DMS 273 treated with DMSO at 0.1 percent for 48 hours (cell line): ENCODE results near the gene CCDC124.
"Not testable (repeated sequence)": the region's sequence is repeated elsewhere in the genome, so short reads cannot be mapped to it uniquely, and the experiment has no call there.

ENCODE experiments used
- DNase-seq: peaks from one replicate; lab custom pipeline; 2025; lab: John Stamatoyannopoulos, UW

CCDC124 gene, protein sequence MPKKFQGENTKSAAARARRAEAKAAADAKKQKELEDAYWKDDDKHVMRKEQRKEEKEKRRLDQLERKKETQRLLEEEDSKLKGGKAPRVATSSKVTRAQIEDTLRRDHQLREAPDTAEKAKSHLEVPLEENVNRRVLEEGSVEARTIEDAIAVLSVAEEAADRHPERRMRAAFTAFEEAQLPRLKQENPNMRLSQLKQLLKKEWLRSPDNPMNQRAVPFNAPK

DNA sequence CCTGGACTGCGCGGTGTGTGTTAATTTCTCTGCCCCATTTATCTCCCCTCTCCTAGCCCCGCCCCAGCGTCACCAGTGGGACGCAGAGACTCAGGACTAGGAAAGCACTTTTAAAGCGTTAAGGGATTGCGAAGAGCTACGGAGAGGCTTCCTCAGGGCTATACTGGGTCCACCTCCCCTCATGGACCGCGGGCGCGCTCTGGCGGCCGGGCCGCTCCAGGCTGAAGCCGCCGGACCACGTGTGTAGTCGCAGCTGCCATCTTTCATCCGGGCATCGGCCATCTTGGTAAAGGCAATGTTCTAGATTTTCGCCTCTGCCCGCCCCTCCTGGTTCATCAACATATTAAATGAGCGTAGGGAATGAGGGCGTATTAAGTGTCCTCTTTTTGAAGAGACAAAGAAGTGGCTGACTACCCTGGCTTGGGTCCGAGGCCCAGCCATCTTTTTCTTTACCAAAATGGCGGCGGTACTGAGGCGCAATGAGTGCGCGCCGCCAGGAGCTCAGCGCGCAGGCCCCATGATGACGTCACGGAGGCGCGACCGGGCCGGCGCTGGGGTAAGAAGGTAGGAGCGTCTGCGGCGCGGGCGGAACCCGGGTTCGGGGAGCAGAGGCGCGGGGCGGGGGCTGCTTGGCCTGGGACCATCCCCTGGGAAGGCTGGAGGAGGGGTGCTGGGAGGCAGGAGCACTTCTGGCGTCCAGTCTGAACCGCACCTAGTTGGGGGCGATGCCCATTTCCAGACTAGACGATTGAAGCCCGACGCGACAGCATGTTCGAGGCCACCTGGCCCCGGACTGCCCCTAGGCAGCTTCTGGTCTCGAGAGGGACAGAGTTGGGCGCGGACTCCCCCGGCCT, at the start of gene CCDC124:
Gene CCDC124, plus strand, starts transcription at position 531 of the 854 bp plus-strand sequence. CDS start 3,406 bp downstream, outside the sequence.
- peak; percentile 89 for DNase-seq

DNA sequence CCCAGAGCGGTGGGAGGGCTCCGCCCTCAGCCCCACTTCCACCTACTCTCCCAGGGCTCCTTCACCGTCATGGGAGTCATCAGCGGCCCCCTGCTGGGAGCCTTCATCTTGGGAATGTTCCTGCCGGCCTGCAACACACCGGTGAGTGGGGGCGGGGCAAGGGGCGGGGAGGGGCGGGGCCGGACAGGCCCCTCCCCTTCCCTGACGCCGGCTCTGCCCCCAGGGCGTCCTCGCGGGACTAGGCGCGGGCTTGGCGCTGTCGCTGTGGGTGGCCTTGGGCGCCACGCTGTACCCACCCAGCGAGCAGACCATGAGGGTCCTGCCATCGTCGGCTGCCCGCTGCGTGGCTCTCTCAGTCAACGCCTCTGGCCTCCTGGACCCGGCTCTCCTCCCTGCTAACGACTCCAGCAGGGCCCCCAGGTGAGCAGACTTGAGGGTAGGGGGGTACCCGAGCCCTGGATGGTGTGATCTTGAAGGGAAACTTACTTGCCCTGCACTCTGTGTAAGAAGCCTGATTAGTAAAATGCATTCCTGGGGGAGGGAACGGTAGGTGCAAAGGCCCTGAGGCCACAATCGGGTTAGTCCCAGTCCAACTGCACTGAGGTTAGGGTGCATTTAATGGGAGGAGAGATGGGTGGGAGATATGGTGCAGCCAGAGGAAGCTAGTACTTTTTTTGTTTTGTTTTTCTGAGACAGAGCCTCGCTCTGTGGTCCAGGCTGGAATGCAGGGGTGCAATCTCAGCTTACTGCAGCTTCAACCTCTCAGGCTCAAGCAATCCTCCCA, 49.0 kb upstream of the CCDC124 start:
- no peak for DNase-seq

DNA sequence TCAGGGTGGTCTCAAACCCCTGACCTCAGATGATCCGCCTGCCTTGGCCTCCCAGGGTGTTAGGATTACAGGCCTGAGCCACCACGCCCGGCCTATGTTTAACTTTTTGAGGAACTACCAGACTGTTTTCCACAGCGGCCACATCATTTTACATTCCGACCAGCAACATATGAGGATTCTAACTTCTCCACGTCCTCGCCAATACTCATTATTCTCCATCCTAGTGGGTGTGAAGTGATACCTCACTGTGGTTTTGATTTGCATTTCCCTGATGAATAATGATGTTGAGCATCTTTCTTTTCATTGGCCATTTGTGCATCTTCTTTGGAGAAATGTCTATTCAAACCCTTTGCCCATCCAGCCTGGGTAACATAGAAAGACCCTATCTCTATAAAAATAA, 46.3 kb upstream of the CCDC124 start:
- no peak for DNase-seq

DNA sequence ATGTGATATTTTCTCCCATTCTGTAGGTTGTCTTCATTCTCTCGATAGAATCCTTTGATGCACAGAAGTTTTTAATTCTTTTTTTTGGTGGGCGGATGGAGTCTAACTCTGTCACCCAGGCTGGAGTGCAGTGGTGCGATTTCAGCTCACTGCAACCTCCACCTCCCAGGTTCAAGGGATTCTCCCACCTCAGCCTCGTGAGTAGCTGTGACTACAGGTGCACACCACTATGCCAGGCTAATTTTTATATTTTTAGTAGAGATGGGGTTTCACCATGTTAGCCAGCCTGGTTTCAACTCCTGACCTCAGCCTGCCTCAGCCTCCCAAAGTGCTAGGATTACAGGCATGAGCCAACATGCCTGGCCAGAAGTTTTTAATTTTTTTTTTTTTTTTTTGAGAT, 45.6 kb upstream of the CCDC124 start:
- not testable (repeated sequence) for DNase-seq

DNA sequence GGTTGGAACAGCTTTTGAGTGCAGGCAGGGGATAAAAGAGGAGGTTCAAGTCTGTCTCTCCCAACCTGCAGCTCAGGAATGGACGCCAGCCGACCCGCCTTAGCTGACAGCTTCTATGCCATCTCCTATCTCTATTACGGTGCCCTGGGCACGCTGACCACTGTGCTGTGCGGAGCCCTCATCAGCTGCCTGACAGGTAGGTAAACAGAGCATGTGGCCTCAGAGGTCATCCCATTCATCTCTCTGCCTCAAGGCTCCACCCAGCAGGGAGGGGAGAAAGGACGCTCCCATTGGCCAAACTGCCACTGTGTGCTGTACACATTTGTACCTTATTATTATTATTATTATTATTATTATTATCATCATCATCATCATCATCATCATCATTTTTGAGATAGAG, 44.6 kb upstream of the CCDC124 start:
- no peak for DNase-seq

DNA sequence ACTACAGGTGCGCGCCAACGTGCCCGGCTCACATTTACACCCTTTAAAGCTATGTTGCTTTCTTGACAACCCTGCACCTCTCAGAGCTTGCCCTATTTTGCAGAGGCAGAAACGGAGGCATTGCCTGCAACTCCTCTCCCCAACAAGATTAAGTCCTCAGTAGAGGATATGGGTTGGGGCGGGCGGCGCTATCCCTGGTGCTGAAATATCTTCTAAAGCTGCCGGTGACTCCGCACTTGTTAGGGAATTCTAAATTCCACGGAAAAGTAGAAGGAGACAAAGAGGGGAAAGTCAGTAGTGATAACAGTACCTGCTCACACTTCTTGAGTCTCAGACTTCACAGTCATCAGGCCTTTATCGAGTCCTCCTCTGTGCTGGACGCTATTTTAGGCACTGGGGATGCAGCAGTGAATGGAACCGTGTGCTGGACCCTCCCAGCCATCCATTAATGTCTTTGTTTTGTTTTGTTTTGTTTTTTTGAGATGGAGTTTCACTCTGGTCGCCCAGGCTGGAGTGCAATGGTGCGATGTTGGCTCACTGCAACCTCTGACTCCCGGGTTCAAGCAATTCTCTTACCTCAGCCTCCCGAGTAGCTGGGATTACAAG, 43.1 kb upstream of the CCDC124 start:
- no peak for DNase-seq

DNA sequence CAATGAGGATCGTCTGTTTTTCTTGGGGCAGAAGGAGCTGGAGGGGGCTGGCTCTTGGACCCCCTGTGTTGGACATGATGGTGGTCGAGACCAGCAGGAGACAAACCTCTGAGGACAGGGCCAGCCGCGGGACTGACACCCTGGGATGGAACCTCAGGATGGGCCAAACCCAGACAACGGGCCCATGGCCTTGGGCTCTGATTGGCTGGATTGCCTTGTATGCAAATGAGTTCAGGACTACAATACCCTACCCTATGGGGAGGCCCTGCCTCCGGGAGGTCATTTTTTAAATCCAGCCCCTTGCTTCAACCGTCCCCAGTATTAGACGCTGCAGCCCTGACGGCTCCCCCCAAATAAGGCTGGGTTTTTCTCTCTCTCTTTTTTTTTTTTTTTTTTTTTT, 39.0 kb upstream of the CCDC124 start:
- DNase-seq = no peak

DNA sequence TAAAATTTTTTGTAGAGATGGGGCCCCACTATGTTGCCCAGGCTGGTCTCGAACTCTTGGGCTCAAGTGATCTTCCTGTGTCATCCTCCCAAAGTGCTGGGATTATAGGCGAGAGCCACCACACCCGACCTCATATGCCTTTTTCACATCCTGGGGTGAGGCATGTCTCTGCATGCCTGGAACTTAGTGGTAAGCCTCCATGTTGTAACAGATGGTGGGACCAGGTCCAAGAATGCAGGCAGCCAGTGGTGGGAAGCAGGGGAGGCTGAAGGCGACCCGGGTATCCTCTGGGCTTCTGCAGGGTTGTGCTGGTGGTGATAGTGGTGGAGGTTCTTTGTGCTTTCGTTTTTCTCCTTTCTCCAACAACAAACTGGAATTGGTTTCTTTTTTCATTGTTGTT, 30.1 kb upstream of the CCDC124 start:
- DNase-seq = peak; percentile 92

DNA sequence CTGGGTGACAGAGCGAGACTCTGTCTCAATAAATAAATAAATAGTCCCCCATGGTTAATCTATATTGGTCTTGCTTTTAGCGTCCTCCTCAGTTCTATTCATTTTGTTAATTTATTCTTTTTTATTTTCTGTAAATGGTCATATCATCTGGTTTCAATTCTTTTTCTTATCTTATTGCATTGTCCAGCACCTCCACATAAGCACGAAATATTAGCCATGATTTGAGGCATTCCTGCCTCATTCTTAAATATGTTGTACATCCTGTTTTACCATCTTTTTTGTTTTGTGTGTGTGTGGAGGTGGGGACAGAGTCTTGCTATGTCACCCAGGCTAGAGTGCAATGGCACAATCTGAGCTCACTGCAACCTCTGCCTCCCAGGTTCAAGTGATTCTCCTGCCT, 24.6 kb upstream of the CCDC124 start:
- no peak for DNase-seq

DNA sequence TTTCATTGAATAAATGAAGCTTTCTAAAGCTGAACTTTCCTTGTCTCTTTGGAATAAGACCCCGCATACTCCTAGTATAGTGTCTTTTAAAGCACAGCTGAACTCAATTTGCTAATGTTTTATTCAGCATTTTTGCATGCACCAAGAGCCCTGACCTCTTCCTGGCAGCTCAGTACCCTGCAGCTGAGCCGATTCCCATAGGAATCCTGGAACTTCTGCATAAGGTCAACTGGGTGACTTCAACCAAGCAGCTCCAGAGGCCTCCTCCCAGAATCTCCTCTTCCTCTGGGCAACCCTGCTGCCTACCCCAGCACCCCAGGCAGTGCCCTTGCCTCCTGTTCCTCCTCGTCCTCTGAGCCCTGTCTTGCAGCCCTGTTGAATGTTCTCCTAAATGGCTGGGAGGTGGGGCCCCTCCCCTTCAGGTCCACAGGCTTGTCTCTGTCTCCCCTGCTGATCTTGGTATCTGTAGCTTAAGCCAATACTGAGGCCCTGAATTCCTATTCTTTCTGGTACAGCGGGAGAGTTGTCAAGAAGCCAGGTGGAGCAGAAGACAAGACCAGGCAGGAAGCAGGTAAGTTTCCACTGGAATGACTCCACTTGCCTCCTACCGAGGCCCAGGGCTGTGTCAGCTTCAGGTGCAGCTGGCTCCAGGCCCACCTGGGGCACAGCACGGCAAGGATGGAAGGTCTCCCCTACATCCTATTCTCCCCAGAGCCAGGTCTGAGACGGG, 23.6 kb upstream of the CCDC124 start:
- no peak for DNase-seq

DNA sequence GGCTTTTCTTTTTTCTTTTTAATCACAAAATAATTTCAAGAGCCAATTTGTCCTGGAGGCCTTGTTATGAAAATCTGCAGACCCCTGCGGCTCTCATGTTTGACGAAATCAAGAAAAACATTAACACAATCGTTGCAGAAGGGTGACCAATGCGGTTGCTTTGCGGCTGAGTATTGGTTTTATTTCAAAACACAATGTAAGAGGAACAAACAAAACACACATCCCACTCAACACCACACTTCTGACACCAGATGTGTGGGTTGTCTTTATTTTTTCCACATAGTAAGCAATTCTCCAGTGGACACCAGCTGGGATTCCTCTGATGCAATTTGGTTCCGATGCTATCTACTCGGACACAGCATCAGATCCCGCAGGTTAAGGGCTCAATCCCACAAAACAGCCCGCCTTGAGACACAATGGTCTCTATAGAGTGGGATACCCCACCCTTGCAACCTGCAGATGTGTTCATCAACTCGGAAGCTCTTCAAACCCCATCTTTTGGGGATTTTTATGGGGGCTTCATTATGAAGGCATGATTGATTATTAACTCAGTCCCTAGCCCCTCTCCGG, 21.9 kb upstream of the CCDC124 start:
- DNase-seq = no peak

DNA sequence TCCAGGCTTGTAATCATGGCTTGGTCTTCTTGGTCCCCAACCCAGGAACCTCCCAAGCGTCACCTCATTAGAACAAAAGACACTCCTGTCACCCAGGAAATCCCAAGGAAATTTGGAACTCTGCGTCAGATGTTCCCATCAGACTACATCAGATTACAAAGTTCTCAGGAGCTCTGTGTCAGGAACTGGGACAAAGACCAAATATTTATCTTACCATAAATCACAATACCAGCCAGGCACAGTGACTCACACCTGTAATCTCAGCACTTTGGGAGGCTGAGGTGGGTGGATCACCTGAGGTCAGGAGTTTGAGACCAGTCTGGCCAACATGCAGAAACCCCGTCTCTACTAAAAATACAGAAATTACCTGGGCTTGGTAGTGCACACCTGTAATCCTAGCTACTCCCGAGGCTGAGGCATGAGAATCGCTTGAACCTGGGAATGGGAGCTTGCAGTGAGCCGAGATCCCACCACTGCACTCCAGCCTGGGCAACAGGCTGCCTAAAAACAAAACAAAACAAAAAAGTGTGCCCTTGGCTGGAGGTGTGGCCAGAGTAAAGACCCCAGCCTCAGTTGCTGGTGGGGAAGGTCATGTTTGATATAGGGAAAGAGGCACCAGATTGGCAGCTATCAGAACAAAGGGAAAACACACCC, 16.7 kb upstream of the CCDC124 start:
- no peak for DNase-seq

DNA sequence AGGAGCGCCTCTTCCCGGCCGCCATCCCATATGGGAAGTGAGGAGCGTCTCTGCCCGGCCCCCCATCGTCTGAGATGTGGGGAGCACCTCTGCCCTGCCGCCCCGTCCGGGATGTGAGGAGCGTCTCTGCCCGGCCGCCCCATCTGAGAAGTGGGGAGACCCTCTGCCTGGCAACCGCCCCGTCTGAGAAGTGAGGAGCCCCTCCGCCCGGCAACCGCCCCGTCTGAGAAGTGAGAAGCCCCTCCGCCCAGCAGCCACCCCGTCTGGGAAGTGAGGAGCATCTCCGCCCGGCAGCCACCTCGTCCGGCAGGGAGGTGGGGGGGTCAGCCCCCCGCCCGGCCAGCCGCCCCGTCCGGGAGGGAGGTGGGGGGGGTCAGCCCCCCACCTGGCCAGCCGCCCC, 14.7 kb upstream of the CCDC124 start:
- not testable (repeated sequence) for DNase-seq

DNA sequence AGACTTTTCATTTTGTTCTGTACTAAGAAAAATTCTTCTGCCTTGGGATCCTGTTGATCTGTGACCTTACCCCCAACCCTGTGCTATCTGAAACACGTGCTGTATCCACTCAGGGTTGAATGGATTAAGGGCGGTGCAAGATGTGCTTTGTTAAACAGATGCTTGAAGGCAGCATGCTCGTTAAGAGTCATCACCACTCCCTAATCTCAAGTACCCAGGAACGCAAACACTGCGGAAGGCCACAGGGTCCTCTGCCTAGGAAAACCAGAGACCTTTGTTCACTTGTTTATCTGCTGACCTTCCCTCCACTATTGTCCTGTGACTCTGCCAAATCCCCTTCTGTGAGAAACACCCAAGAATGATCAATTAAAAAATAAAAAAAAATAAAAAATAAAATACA, 13.7 kb upstream of the CCDC124 start:
- DNase-seq = not testable (repeated sequence)

DNA sequence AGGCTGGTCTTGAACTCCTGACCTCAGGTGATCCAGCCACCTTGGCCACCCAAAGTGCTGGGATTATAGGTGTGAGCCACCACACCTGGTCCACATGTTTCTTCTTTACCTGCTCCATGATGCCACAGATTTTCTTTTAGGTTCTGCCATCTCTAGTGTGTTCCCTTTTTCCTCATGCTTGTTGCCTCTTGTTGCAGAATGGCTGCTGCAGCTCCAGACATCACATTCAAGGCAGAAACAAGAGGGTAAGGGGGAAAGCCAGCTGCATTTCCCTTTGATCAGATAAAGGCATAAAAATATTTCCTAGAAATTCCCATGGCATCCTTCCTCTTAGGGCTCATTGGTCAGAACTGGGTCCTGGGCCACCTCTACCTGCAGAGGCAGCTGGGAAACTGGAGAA, 12.3 kb upstream of the CCDC124 start:
- no peak for DNase-seq

DNA sequence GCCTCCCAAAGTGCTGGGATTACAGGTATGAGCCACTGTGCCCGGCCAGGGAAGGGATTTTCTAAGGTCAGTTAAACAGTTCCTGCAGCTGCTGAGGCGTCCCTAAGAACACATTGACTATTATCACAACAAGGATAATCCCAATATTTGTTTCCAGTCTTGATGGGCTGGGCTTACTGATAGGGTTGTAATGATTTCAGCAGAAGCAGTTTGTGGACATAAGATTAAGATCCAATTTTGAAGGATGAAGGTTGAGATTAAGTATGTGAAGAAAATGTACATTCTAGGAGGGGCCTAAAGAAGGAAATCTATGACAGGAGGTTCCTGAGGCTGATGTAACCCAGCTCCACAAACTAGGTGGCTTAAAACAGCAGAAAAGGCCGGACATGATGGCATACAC, 10.7 kb upstream of the CCDC124 start:
- no peak for DNase-seq

DNA sequence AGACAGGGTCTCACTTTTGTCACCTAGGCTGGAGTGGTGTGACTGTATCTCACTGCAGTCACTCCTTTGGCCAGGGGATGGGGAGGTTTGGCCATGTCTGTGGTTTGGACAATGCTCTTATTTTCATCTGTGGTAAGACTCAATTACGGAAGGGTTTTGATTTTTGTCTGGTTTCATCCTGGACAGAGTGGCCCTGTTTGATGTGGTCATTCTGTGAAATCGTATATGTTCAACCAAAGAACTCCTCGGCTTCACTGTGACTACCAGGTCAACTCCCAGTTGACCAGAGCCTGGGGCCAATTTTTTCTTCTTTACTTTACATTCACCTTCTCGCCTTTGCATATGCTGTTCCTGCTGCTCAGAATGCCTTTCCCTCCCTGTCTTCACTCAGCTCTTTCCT, 6.8 kb upstream of the CCDC124 start:
- DNase-seq = no peak

DNA sequence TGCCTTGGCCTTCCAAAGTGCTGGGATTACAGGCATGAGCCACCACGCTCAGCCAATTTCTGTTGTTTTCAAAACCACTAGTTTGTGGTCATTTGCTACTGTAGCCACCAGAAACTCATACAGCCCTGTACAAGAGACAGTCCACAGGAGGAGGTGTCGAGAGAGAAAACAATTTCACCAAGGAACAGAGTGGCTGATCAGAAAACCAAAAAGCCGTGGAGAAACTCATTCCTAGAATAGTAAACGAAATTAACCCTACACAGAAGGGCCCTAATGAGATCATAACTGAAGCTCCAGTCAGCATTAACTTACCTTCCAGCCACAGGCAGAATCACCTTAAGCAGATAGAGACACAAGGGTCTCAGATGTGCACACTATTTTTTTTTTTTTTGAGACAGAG, 3.8 kb upstream of the CCDC124 start:
- DNase-seq = no peak

DNA sequence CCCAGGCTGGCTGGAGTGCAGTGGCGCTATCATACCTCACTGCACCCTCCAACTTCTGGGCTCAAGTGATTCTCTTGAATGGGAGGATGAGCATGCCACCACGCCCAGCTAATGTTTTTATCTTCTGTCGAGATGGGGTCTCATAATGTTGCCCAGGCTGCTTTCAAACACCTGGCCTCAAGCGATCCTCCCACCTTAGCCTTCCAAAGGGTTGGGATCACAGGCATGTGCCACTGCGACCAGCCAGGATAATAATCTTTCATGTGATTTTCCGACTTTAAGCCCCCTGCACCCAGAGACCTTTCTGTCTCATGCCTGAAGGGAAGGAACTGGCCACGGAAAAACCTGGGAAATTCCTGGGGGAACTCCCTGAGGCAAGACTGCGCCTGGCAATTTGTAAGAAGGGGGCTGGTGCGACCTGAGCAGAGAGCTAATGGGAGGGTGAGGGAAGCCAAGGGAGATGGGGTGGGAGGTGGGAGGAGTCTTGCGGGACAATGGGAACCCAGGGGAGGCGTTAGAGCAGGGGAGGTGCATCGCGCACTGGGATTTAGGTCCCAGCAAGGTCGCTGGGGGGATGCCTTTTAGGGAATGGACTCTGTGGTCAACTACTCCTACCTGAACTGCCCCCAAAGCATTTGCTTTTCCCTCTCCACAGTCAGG, 1.2 kb upstream of the CCDC124 start:
- no peak for DNase-seq

DNA sequence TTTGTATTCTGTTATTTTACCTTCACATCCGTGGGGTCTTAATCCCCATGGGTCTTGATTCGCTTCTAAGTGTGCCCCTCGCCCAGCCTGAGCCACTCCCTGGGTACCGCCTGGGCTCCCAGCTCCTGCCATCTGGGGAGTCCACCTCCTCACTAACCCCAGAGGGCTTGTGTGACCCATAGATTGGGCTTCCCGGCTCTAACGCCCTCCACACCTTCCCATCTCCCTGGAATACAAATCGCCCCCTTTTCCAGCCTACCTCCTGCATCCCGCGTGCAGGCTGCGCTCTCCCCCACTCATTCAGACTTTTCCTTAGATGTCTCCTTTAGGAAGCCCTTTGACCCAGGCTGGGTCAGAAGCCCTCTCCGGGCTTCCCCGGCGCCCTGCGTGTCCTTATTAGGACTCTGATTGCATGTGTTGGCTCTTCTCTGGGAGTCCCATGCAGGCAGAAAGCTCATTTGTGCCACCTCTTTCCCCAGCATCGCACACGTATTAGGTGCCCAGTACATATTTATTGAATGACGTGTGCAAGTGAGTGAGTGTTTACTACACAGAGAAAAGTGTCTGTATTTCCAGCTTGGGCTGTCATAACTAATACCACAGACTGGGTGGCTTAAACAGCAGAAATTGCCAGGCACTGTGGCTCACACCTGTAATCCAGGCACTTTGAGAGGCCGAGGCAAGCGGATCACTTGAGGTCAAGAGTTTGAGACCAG, 757 bp downstream of the CCDC124 start:
- no peak for DNase-seq
